Measurements from ENCODE around the gene GALNT13.

The GALNT13 gene

GRCh38 chr2:154263206-154263605 is 391.5 kb downstream of the GALNT13 start:
- Histone ChIP-seq H3K9ac (no peak overlapping the region), H3K79me2 (ENCODE audit: insufficient read depth, low read depth) (no peaks in the 10 kb centered on the region), H3K36me3 (ENCODE audit: insufficient read depth) (no peaks in the 10 kb centered on the region), H4K20me1 (ENCODE audit: insufficient read depth) (no peaks in the 10 kb centered on the region), H3K4me3 (IDR thresholded peaks at IDR 0.05; ENCODE audit: insufficient read depth, low read depth, low read length) (no peak overlapping the region), H3K27ac (no peak overlapping the region), H3K27me3 (ENCODE audit: insufficient read depth, low read depth) (no peaks in the 10 kb centered on the region), H2AFZ (ENCODE audit: low read depth) (no peak overlapping the region), H3K4me2 (no peak overlapping the region), H3K4me1 (ENCODE audit: low read depth, poor library complexity, severe bottlenecking) (no peaks in the 10 kb centered on the region)
- TF ChIP-seq CTCF (conservative IDR thresholded peaks at IDR 0.05; ENCODE audit: low read depth, low read length), result no peak

- no peaks in the 10 kb centered on the region for H3K36me3 ChIP-seq (ENCODE audit: insufficient read depth)
- no peak for TF ChIP-seq CTCF (conservative IDR thresholded peaks at IDR 0.05; ENCODE audit: low read depth, low read length)
- no peak overlapping the region for H3K4me3 ChIP-seq (IDR thresholded peaks at IDR 0.05; ENCODE audit: insufficient read depth, low read depth, low read length)
- H2AFZ ChIP-seq (ENCODE audit: low read depth), result no peak overlapping the region
- no peak overlapping the region for H3K27ac ChIP-seq
- H4K20me1 ChIP-seq (ENCODE audit: insufficient read depth), result no peaks in the 10 kb centered on the region
- H3K79me2 ChIP-seq (ENCODE audit: insufficient read depth, low read depth), result no peaks in the 10 kb centered on the region
- no peaks in the 10 kb centered on the region for H3K27me3 ChIP-seq (ENCODE audit: insufficient read depth, low read depth)
- no peak overlapping the region for H3K4me2 ChIP-seq
- no peak overlapping the region for H3K9ac ChIP-seq
- H3K4me1 ChIP-seq (ENCODE audit: low read depth, poor library complexity, severe bottlenecking), result no peaks in the 10 kb centered on the region
Measured at GRCh38 chr2:154264024-154264423, 392.3 kb downstream of the GALNT13 start.

GRCh38 chr2:154267983-154268382 is 396.3 kb downstream of the GALNT13 start:
- H3K4me1 ChIP-seq (ENCODE audit: low read depth, poor library complexity, severe bottlenecking), result no peaks in the 10 kb centered on the region

GRCh38 chr2:154280543-154280942 is 408.8 kb downstream of the GALNT13 start:
- Histone ChIP-seq H3K79me2 (ENCODE audit: insufficient read depth, low read depth) (no peaks in the 10 kb centered on the region), H3K4me2 (no peak overlapping the region), H4K20me1 (ENCODE audit: insufficient read depth) (no peaks in the 10 kb centered on the region), H3K4me3 (IDR thresholded peaks at IDR 0.05; ENCODE audit: insufficient read depth, low read depth, low read length) (no peak overlapping the region), H3K36me3 (ENCODE audit: insufficient read depth) (no peaks in the 10 kb centered on the region), H3K4me1 (ENCODE audit: low read depth, poor library complexity, severe bottlenecking) (no peaks in the 10 kb centered on the region), H3K27ac (no peak overlapping the region), H2AFZ (ENCODE audit: low read depth) (no peak overlapping the region), H3K27me3 (ENCODE audit: insufficient read depth, low read depth) (no peaks in the 10 kb centered on the region), H3K9ac (no peak overlapping the region)
- TF ChIP-seq CTCF (conservative IDR thresholded peaks at IDR 0.05; ENCODE audit: low read depth, low read length), result no peak

More at GRCh38 chr2:154267983-154268382, 396.3 kb downstream of the GALNT13 start:
- Histone ChIP-seq H3K27ac (no peak overlapping the region), H3K36me3 (ENCODE audit: insufficient read depth) (no peaks in the 10 kb centered on the region), H3K9ac (no peak overlapping the region), H2AFZ (ENCODE audit: low read depth) (no peak overlapping the region), H3K27me3 (ENCODE audit: insufficient read depth, low read depth) (no peaks in the 10 kb centered on the region), H3K4me3 (IDR thresholded peaks at IDR 0.05; ENCODE audit: insufficient read depth, low read depth, low read length) (no peak overlapping the region), H3K4me2 (no peak overlapping the region), H3K79me2 (ENCODE audit: insufficient read depth, low read depth) (no peaks in the 10 kb centered on the region), H4K20me1 (ENCODE audit: insufficient read depth) (no peaks in the 10 kb centered on the region)
- no peak for TF ChIP-seq CTCF (conservative IDR thresholded peaks at IDR 0.05; ENCODE audit: low read depth, low read length)
